Measurements from ENCODE around the gene CFAP46. TPM values are rescaled to one million over a fixed set of nuclear protein-coding genes. Genes with fewer than 3 reads are reported as not detected.

CFAP46 gene
- total RNA-seq, 3 donors from 2014 or later (not counting 1 experiment from before 2014, with no cell fraction given) = 0.35 TPM; not detected in 2

DNA sequence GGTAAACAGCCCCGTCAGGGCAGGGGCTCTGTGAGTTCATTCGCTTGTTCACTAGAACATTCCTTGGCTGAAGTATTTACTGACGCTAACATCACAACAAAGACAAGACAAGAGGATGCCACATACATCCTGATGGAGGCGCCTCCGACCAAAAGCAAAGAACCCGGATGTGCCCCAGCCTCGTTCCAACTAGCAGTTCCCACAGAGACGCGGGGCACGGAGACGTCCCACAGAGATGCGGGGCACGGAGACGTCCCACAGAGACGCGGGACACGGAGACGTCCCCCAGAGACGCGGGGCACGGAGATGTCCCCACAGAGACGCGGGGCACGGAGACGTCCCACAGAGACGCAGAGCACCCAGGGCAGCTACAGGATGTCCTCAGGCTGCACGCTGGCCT lies 35.4 kb upstream of the CFAP46 start:
- no peaks in the 10 kb centered on the region for H3K9me3 ChIP-seq (ENCODE audit: control insufficient read depth, insufficient read depth, low read length)
- no peak for DNase-seq
- TF ChIP-seq CTCF (IDR thresholded peaks at IDR 0.05) = no peak
- H3K27ac Mint-ChIP-seq = no peak overlapping the region
- H3K36me3 ChIP-seq (ENCODE audit: control insufficient read depth, insufficient read depth, low read length) = no peaks in the 10 kb centered on the region
- H3K4me3 ChIP-seq (ENCODE audit: low read length) = no peak overlapping the region
- 85% methylated on average over 27 of the region's 27 CpGs for WGBS (ENCODE audit: insufficient coverage)
- no peaks in the 10 kb centered on the region for H3K27me3 ChIP-seq (ENCODE audit: control insufficient read depth, insufficient read depth, low read length)
- H3K4me1 Mint-ChIP-seq = no peaks in the 10 kb centered on the region
- no peak for ATAC-seq
- no peaks in the 10 kb centered on the region for H3K9me3 Mint-ChIP-seq
- no peaks in the 10 kb centered on the region for H3K4me1 ChIP-seq (ENCODE audit: control insufficient read depth, insufficient read depth, low read length)
- H3K4me3 Mint-ChIP-seq = no peak overlapping the region
- intact Hi-C loops (cut with micrococcal nuclease) = no loop called here
- no peaks in the 10 kb centered on the region for H3K36me3 Mint-ChIP-seq
- H3K27ac ChIP-seq (ENCODE audit: low read length) = no peak overlapping the region
- peaks cover 7 to 8% of the 10 kb centered on the region in 2 donors for H3K27me3 Mint-ChIP-seq (ENCODE audit: low read depth in 2 of 2)

- WGBS (ENCODE audit: insufficient coverage) = 92% methylated on average over 25 of the region's 25 CpGs
- TF ChIP-seq CTCF (IDR thresholded peaks at IDR 0.05) = no peak
- Mint-ChIP-seq H3K36me3 (no peaks in the 10 kb centered on the region), H3K9me3 (no peaks in the 10 kb centered on the region), H3K27me3 (ENCODE audit: low read depth in 2 of 2) (peaks cover 7 to 8% of the 10 kb centered on the region in 2 donors), H3K4me3 (no peak overlapping the region), H3K27ac (no peak overlapping the region), H3K4me1 (no peaks in the 10 kb centered on the region)
- DNase-seq = no peak
- H3K36me3 ChIP-seq (ENCODE audit: control insufficient read depth, insufficient read depth, low read length) = no peaks in the 10 kb centered on the region
- no peaks in the 10 kb centered on the region for H3K4me1 ChIP-seq (ENCODE audit: control insufficient read depth, insufficient read depth, low read length)
- no peaks in the 10 kb centered on the region for H3K27me3 ChIP-seq (ENCODE audit: control insufficient read depth, insufficient read depth, low read length)
- H3K9me3 ChIP-seq (ENCODE audit: control insufficient read depth, insufficient read depth, low read length) = no peaks in the 10 kb centered on the region
- ATAC-seq = no peak
- no peak overlapping the region for H3K27ac ChIP-seq (ENCODE audit: low read length)
- no peak overlapping the region for H3K4me3 ChIP-seq (ENCODE audit: low read length)
- intact Hi-C loops (cut with micrococcal nuclease) = no loop called here
These were observed 34.7 kb upstream of the CFAP46 start for GRCh38 chr10:132977076-132977475.

GRCh38 chr10:132975831-132976682 lies 33.7 kb upstream of the CFAP46 start:
- no peak for DNase-seq
- no peak for TF ChIP-seq CTCF (IDR thresholded peaks at IDR 0.05)
- Mint-ChIP-seq H3K27me3 (ENCODE audit: low read depth in 2 of 2) (peaks cover 13 to 15% of the 10 kb centered on the region in 2 donors), H3K36me3 (no peaks in the 10 kb centered on the region), H3K27ac (no peak overlapping the region), H3K4me1 (no peaks in the 10 kb centered on the region), H3K9me3 (no peaks in the 10 kb centered on the region), H3K4me3 (no peak overlapping the region)
- Histone ChIP-seq H3K27me3 (ENCODE audit: control insufficient read depth, insufficient read depth, low read length) (no peaks in the 10 kb centered on the region), H3K27ac (ENCODE audit: low read length) (no peak overlapping the region), H3K4me1 (ENCODE audit: control insufficient read depth, insufficient read depth, low read length) (no peaks in the 10 kb centered on the region), H3K4me3 (ENCODE audit: low read length) (no peak overlapping the region), H3K36me3 (ENCODE audit: control insufficient read depth, insufficient read depth, low read length) (no peaks in the 10 kb centered on the region), H3K9me3 (ENCODE audit: control insufficient read depth, insufficient read depth, low read length) (no peaks in the 10 kb centered on the region)
- 73% methylated on average over 30 of the region's 30 CpGs for WGBS (ENCODE audit: insufficient coverage)
- ATAC-seq = no peak
- intact Hi-C loops (cut with micrococcal nuclease) = no loop called here

All from natural killer cell (primary cell).